HepG2 (cell line): ENCODE results near the gene MRPL14. TPM values are rescaled to one million over a fixed set of nuclear protein-coding genes. Genes with fewer than 3 reads are reported as not detected.

Source experiments
- FOSL1 ChIP-seq: sonication (generic); formaldehyde crosslinking; IDR thresholded peaks from 2 replicates; pipeline ENCODE4 v1.9.0; 2021; ENCODE audit warnings: missing genetic modification reagents, borderline replicate concordance
- FOSL2 ChIP-seq: sonication (generic); formaldehyde crosslinking; IDR thresholded peaks from 2 replicates; pipeline ENCODE4 v1.4.0; 2020; ENCODE audit warnings: missing genetic modification reagents
- FOXC1 ChIP-seq: sonication (generic); formaldehyde crosslinking; IDR thresholded peaks from 2 replicates; pipeline ENCODE4 v1.8.0; 2022; ENCODE audit warnings: mild to moderate bottlenecking, missing genetic modification reagents, borderline replicate concordance
- IKZF4 ChIP-seq: sonication (generic); formaldehyde crosslinking; IDR thresholded peaks from 2 replicates; pipeline ENCODE4 v1.5.1; 2020; ENCODE audit warnings: borderline replicate concordance, mild to moderate bottlenecking, low read depth, missing genetic modification reagents; ENCODE audit errors: not compliant biosample characterization
- MTF1 ChIP-seq: sonication (generic); formaldehyde crosslinking; IDR thresholded peaks from 2 replicates; pipeline ENCODE4 v1.5.0; 2020; ENCODE audit warnings: missing genetic modification reagents
- NONO ChIP-seq, 2 experiments: fragments of 450-650 bp in 1 of 2; sonication (generic) in 1 of 2; formaldehyde crosslinking in 1 of 2; IDR thresholded peaks in 1 of 2; conservative IDR thresholded peaks in 1 of 2; 2 replicates each; pipeline versions ENCODE4 v1.6.1 to v1.8.0; 2017 to 2022; ENCODE audit warnings: mild to moderate bottlenecking in 1 of 2, missing genetic modification reagents in 1 of 2, moderate library complexity in 1 of 2
- PTBP1 ChIP-seq: fragments of 200-400 bp; formaldehyde crosslinking; IDR thresholded peaks from 2 replicates; pipeline ENCODE4 v1.6.1; 2018; ENCODE audit warnings: low read length, low read depth; ENCODE audit not compliant: poor library complexity, severe bottlenecking
- SMARCE1 ChIP-seq: fragments of 450-650 bp; IDR thresholded peaks from 2 replicates; pipeline ENCODE4 v1.6.1; 2017; ENCODE audit warnings: borderline replicate concordance
- TAF1 ChIP-seq: sonication (generic); formaldehyde crosslinking; IDR thresholded peaks from 2 replicates; pipeline ENCODE4 v1.4.0; 2020; ENCODE audit warnings: missing genetic modification reagents
- TBX2 ChIP-seq: sonication (generic); formaldehyde crosslinking; IDR thresholded peaks from 2 replicates; pipeline ENCODE4 v1.5.0; 2020; ENCODE audit warnings: missing genetic modification reagents, mild to moderate bottlenecking, borderline replicate concordance
- ZFY ChIP-seq: sonication (generic); formaldehyde crosslinking; IDR thresholded peaks from 2 replicates; pipeline ENCODE4 v1.4.0; 2020; ENCODE audit warnings: missing genetic modification reagents
- ZNF180 ChIP-seq: sonication (generic); formaldehyde crosslinking; IDR thresholded peaks from 2 replicates; pipeline ENCODE4 v1.4.0; 2020; ENCODE audit warnings: low read depth, missing genetic modification reagents, borderline replicate concordance
- ZNF777 ChIP-seq: sonication (generic); formaldehyde crosslinking; IDR thresholded peaks from 2 replicates; pipeline ENCODE4 v1.4.0; 2020; ENCODE audit warnings: missing genetic modification reagents
- ZSCAN22 ChIP-seq: sonication (generic); formaldehyde crosslinking; IDR thresholded peaks from 2 replicates; pipeline ENCODE4 v1.4.0; 2020; ENCODE audit warnings: mild to moderate bottlenecking, missing genetic modification reagents
- polyA plus RNA-seq, 8 experiments: library from polyadenylated mRNA; depleted of rRNA in 3 of 8; stranded (reverse) in 7 of 8; unstranded in 1 of 8; fragments of >200 nt; fragmentation: Illumina TruSeq in 4 of 8; extraction: Trizol in 4 of 8; gene quantifications; 2 replicates each; pipeline versions ENCODE4 v1.2.1 to v1.2.3, GENCODE V29; 2011 to 2016; ENCODE audit warnings: low read depth in 4 of 8, missing spikeins in 1 of 8, mixed read lengths in 1 of 8; ENCODE audit not compliant: insufficient read depth in 1 of 8
- total RNA-seq, 5 experiments: library from RNA; depleted of rRNA; stranded (reverse); fragments of >200 nt; fragmentation: Illumina TruSeq; extraction: Trizol; gene quantifications; 2 replicates each; pipeline ENCODE4 v1.2.3, GENCODE V29; 2016; ENCODE audit warnings: low read depth in 1 of 5
- TF ChIP-seq, protein P1 (sequence below): sonication (generic); formaldehyde crosslinking; IDR thresholded peaks from 2 replicates; pipeline ENCODE4 v1.5.1; 2020; ENCODE audit warnings: missing genetic modification reagents, mild to moderate bottlenecking, borderline replicate concordance
- TF ChIP-seq, protein P2 (sequence below): sonication (generic); formaldehyde crosslinking; IDR thresholded peaks from 2 replicates; pipeline ENCODE4 v1.9.0; 2021; ENCODE audit warnings: missing genetic modification reagents, borderline replicate concordance
- TF ChIP-seq, protein P3 (sequence below): sonication (generic); formaldehyde crosslinking; IDR thresholded peaks from 2 replicates; pipeline ENCODE4; 2020; ENCODE audit warnings: missing genetic modification reagents, mild to moderate bottlenecking, borderline replicate concordance
- TF ChIP-seq, protein P4 (sequence below): IDR thresholded peaks from 2 replicates; pipeline ENCODE4 v1.6.1; 2016; ENCODE audit warnings: low read depth
- TF ChIP-seq, protein P5 (sequence below): sonication (generic); formaldehyde crosslinking; IDR thresholded peaks from 2 replicates; pipeline ENCODE4 v1.4.0; 2020; ENCODE audit warnings: mild to moderate bottlenecking, low read depth, missing genetic modification reagents

The MRPL14 gene
- total and polyA plus RNA-seq, 2 of the 13 experiments (the other 11 are each of a cell fraction or from before 2014, with no cell fraction given), result 157 to 178 TPM

DNA sequence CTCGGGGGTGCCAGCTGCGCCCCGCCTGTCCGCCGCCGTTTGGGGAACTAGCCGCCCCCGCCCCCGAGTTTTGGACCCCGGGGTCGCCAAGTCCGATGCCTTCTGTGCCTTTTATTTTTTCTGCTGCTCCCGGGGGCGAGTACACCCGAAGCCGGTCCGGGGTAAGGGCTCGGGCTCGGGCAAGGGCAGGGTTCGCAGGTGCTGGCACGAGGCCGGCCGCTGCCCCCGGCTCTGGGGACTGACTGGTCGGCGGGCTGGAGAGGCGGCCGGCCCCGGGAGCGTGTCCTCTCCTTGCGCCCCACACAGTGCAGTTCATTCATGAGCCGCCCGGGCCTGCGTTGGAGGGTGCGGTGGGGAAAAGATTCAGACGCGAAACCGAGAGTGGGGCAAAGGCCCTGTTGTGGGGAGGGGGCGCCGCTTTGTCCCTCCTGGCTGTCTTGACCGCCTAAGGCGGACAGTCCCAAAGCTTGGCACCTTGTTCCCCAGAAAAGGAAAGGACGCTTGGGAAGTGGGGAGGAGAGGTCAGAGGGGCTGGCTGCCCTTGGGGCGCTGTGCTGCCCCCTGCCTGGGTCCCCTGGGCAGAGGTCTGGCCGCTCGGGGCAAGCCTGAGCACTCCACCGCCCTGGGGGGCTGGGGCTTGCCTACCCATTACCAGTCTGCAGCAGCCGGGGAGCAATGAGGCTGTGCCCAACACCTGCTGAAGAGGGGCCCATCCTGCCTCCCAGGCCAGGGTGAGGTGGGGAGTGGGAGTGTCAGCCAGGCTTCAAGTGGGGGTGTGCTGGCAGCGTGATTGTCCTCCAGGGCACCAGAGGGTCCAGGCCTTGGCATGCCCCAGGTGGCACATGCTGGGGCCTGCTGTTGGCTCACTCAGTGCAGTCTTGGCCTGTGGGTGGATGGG, 1.0 kb upstream of the MRPL14 start (continued):
- TF ChIP-seq, protein P1, sequence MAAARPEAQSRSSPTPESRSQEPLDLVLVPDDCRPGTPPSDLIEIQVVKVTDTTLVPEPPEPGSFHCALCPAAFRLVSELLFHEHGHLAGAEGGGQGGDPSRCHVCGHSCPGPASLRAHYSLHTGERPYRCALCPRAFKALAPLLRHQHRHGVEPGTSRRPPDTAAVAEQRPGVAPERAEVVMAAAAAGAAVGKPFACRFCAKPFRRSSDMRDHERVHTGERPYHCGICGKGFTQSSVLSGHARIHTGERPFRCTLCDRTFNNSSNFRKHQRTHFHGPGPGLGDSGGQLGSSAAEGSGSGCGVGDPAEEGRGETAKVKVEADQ (CRISPR knock-in tag), result no peak; the same call in 1 of the 2 replicates
- TF ChIP-seq ZSCAN22 (CRISPR knock-in tag) (no peak), FOSL2 (peak; percentile 4; the same call in 1 of the 2 replicates), SMARCE1 (no peak), NONO (IDR thresholded peaks at IDR 0.05) (no peak), NONO (CRISPR knock-in tag; conservative IDR thresholded peaks at IDR 0.05) (peak; percentile 23; the same call in 1 of the 2 replicates), ZNF180 (CRISPR knock-in tag) (no peak), TAF1 (peak; percentile 30; the same call in 1 of the 2 replicates), IKZF4 (CRISPR knock-in tag) (no peak), FOXC1 (CRISPR knock-in tag) (no peak), ZNF777 (CRISPR knock-in tag) (no peak), MTF1 (CRISPR knock-in tag) (no peak), PTBP1 (peak; percentile 91), FOSL1 (CRISPR knock-in tag) (no peak), TBX2 (CRISPR knock-in tag) (peak; percentile 73), ZFY (peak; percentile 71)
- TF ChIP-seq, protein P2, sequence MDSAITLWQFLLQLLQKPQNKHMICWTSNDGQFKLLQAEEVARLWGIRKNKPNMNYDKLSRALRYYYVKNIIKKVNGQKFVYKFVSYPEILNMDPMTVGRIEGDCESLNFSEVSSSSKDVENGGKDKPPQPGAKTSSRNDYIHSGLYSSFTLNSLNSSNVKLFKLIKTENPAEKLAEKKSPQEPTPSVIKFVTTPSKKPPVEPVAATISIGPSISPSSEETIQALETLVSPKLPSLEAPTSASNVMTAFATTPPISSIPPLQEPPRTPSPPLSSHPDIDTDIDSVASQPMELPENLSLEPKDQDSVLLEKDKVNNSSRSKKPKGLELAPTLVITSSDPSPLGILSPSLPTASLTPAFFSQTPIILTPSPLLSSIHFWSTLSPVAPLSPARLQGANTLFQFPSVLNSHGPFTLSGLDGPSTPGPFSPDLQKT (CRISPR knock-in tag), result no peak
- TF ChIP-seq, protein P3, sequence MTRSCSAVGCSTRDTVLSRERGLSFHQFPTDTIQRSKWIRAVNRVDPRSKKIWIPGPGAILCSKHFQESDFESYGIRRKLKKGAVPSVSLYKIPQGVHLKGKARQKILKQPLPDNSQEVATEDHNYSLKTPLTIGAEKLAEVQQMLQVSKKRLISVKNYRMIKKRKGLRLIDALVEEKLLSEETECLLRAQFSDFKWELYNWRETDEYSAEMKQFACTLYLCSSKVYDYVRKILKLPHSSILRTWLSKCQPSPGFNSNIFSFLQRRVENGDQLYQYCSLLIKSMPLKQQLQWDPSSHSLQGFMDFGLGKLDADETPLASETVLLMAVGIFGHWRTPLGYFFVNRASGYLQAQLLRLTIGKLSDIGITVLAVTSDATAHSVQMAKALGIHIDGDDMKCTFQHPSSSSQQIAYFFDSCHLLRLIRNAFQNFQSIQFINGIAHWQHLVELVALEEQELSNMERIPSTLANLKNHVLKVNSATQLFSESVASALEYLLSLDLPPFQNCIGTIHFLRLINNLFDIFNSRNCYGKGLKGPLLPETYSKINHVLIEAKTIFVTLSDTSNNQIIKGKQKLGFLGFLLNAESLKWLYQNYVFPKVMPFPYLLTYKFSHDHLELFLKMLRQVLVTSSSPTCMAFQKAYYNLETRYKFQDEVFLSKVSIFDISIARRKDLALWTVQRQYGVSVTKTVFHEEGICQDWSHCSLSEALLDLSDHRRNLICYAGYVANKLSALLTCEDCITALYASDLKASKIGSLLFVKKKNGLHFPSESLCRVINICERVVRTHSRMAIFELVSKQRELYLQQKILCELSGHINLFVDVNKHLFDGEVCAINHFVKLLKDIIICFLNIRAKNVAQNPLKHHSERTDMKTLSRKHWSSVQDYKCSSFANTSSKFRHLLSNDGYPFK (CRISPR knock-in tag), result peak; percentile 53; the same call in 1 of the 2 replicates
- TF ChIP-seq, protein P4, sequence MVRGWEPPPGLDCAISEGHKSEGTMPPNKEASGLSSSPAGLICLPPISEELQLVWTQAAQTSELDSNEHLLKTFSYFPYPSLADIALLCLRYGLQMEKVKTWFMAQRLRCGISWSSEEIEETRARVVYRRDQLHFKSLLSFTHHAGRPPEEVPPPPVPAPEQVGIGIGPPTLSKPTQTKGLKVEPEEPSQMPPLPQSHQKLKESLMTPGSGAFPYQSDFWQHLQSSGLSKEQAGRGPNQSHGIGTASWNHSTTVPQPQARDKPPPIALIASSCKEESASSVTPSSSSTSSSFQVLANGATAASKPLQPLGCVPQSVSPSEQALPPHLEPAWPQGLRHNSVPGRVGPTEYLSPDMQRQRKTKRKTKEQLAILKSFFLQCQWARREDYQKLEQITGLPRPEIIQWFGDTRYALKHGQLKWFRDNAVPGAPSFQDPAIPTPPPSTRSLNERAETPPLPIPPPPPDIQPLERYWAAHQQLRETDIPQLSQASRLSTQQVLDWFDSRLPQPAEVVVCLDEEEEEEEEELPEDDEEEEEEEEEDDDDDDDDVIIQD (CRISPR knock-in tag), result no peak
- TF ChIP-seq, protein P5, sequence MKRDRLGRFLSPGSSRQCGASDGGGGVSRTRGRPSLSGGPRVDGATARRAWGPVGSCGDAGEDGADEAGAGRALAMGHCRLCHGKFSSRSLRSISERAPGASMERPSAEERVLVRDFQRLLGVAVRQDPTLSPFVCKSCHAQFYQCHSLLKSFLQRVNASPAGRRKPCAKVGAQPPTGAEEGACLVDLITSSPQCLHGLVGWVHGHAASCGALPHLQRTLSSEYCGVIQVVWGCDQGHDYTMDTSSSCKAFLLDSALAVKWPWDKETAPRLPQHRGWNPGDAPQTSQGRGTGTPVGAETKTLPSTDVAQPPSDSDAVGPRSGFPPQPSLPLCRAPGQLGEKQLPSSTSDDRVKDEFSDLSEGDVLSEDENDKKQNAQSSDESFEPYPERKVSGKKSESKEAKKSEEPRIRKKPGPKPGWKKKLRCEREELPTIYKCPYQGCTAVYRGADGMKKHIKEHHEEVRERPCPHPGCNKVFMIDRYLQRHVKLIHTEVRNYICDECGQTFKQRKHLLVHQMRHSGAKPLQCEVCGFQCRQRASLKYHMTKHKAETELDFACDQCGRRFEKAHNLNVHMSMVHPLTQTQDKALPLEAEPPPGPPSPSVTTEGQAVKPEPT, result no peak
